Measurements from ENCODE around the gene RUBCN. TPM values are rescaled to one million over a fixed set of nuclear protein-coding genes. Genes with fewer than 3 reads are reported as not detected.

RUBCN gene
- total RNA-seq, 4 donors from 2014 or later = 36.8 to 56.7 (median 46.4) TPM

DNA sequence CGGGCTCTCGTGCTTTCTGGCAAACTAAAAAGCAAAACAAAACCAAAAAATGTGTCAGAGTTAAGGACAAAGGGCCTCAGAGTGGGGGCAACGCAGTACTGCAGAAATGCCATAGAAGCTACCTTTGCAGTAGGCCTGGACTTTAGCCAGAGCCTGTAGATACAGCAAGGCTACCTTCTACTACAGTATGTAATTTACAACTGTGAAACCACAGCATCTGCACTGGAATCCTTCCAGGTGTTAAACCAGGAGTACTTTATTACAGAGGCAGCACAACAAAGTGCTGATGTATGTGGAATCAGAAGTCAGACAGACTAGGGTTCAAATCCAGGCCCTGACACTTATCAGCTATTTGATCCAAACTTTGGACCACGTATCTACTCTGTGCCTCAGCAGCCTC is 34.9 kb downstream of the RUBCN start:
- DNase-seq = no peak
- H3K36me3 ChIP-seq = peaks cover 25 to 30% of the 10 kb centered on the region in 2 donors
- H3K27me3 ChIP-seq = no peaks in the 10 kb centered on the region
- H3K4me1 ChIP-seq = no peaks in the 10 kb centered on the region
- TF ChIP-seq POLR2A (IDR thresholded peaks at IDR 0.05) (no peak), CTCF (IDR thresholded peaks at IDR 0.05) (no peak)
- WGBS, 2 donors = 94 to 96% methylated on average over 4 of the region's 4 CpGs
- H3K27ac ChIP-seq = no peak overlapping the region
- no peaks in the 10 kb centered on the region for H3K9me3 ChIP-seq
- intact Hi-C loops (cut with DNase I) = no loop called here
- no peak overlapping the region for H3K4me3 ChIP-seq (replicated peaks in 1 of 3)

DNA sequence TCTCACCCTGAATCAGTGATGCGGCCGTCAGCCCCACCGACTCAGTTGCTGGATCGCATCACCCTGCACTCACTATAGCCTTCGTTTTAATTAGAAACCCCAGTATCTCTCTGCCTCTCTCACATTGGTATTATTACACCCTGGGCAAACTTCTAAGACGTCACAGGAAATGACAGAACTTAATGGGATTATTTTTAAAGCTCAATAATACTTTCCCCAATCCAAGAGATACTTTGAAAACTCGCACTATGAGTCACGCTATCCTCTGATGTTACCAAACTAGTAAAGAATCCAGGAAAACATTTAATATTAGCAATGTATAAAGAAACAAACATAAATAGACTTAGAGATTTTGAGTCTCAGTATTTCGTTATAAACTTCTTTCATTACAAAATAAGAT is 36.6 kb downstream of the RUBCN start:
- H3K27ac ChIP-seq = no peak overlapping the region
- no peaks in the 10 kb centered on the region for H3K9me3 ChIP-seq
- no peak for DNase-seq
- 95 to 96% methylated on average over 9 of the region's 9 CpGs for WGBS, 2 donors
- no peaks in the 10 kb centered on the region for H3K4me1 ChIP-seq
- no peaks in the 10 kb centered on the region for H3K27me3 ChIP-seq
- no peak for TF ChIP-seq CTCF (IDR thresholded peaks at IDR 0.05)
- TF ChIP-seq POLR2A (IDR thresholded peaks at IDR 0.05) = no peak
- H3K4me3 ChIP-seq (replicated peaks in 1 of 3) = no peak overlapping the region
- intact Hi-C loops (cut with DNase I) = no loop called here
- H3K36me3 ChIP-seq = peaks cover 25 to 30% of the 10 kb centered on the region in 2 donors

DNA sequence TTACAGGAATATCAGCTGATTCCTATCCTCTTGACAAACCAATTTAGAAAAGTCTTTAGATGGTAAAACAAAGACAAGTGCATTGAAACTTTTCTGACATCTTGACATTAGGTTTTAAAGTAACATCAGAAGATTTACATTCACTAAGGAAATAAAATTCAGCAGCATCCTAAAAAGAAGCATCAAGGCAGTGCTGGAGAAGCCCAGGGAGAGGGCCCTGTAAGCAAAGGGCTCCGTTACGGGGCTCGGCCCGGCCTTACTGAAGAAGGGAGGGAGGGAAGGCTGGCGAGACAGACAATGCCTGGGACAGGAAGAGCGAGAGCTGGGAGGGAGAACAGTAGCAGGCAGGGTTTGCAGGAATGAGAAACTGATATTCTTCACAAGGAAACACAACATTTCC is 39.3 kb downstream of the RUBCN start:
- TF ChIP-seq CTCF (IDR thresholded peaks at IDR 0.05) (no peak), POLR2A (IDR thresholded peaks at IDR 0.05) (no peak)
- H3K36me3 ChIP-seq = peaks cover 25 to 28% of the 10 kb centered on the region in 2 donors
- H3K27me3 ChIP-seq = no peaks in the 10 kb centered on the region
- no peak overlapping the region for H3K4me3 ChIP-seq (replicated peaks in 1 of 3)
- DNase-seq = no peak
- H3K27ac ChIP-seq = no peak overlapping the region
- intact Hi-C loops (cut with DNase I) = no loop called here
- H3K4me1 ChIP-seq = no peaks in the 10 kb centered on the region
- WGBS, 2 donors = 96 to 99% methylated on average over 6 of the region's 6 CpGs
- H3K9me3 ChIP-seq = no peaks in the 10 kb centered on the region

- no peak overlapping the region for H3K4me3 ChIP-seq (replicated peaks in 1 of 3)
- no peaks in the 10 kb centered on the region for H3K9me3 ChIP-seq
- H3K27me3 ChIP-seq = no peaks in the 10 kb centered on the region
- H3K27ac ChIP-seq = no peak overlapping the region
- H3K36me3 ChIP-seq = peaks cover 14 to 19% of the 10 kb centered on the region in 2 donors
- no peaks in the 10 kb centered on the region for H3K4me1 ChIP-seq
- 92 to 94% methylated on average over 7 of the region's 7 CpGs for WGBS, 2 donors
- TF ChIP-seq POLR2A (IDR thresholded peaks at IDR 0.05) (no peak), CTCF (IDR thresholded peaks at IDR 0.05) (no peak)
- DNase-seq = no peak
- intact Hi-C loops (cut with DNase I) = no loop called here
Measured at GRCh38 chr3:197694251-197694650, 42.5 kb downstream of the RUBCN start.

DNA sequence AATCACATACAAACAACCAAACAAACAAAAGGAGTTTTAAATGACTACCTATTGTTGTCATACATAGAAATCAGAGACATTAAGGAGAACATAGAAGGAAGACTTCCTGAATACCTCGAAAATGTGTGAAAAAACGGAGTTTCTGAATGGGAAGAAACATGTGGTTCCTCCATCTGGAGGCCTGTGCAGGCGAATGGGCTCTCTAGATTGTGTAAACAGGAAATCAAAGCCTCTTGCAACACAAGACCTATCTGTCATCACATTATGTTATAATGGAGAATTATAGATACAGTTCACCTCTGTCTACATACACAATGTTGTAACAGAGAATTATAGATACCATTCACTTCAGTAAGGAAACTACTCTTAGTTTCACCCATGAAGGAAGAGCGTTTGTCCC is 44.1 kb downstream of the RUBCN start:
- intact Hi-C loops (cut with DNase I) = no loop called here
- H3K36me3 ChIP-seq = peaks cover 14 to 19% of the 10 kb centered on the region in 2 donors
- H3K9me3 ChIP-seq = no peaks in the 10 kb centered on the region
- DNase-seq = no peak
- H3K4me1 ChIP-seq = no peaks in the 10 kb centered on the region
- TF ChIP-seq POLR2A (IDR thresholded peaks at IDR 0.05) (no peak), CTCF (IDR thresholded peaks at IDR 0.05) (no peak)
- H3K27me3 ChIP-seq = no peaks in the 10 kb centered on the region
- no peak overlapping the region for H3K27ac ChIP-seq
- no peak overlapping the region for H3K4me3 ChIP-seq (replicated peaks in 1 of 3)
- 76 to 85% methylated on average over 4 of the region's 4 CpGs for WGBS, 2 donors
